C4-2B (cell line): ENCODE results near the gene HK2.
A peak's percentile ranks its signal among the peaks of the same experiment; 100 is the strongest.

Experiments
- H3K27ac ChIP-seq: fragments of 450-650 bp; 2 replicates; pipeline ENCODE4 v1.5.1; 2017
- CTCF ChIP-seq: fragments of 450-650 bp; conservative IDR thresholded peaks from 2 replicates; pipeline ENCODE4 v1.5.1; 2017; ENCODE audit warnings: mild to moderate bottlenecking
- ZFX ChIP-seq: fragments of 450-650 bp; IDR thresholded peaks from 2 replicates; pipeline ENCODE4 v1.6.1; 2017

HK2 gene

GRCh38 chr2:74883011-74883410, 49.1 kb downstream of the HK2 start:
- no peak for TF ChIP-seq CTCF
- TF ChIP-seq ZFX = no peak

GRCh38 chr2:74884118-74884762, 50.3 kb downstream of the HK2 start:
- TF ChIP-seq ZFX (no peak), CTCF (no peak)
- H3K27ac ChIP-seq = no peak overlapping the region

More at GRCh38 chr2:74883011-74883410, 49.1 kb downstream of the HK2 start:
- H3K27ac ChIP-seq = no peak overlapping the region

GRCh38 chr2:74884866-74885265, 50.9 kb downstream of the HK2 start:
- TF ChIP-seq ZFX = no peak
- TF ChIP-seq CTCF = no peak
- no peak overlapping the region for H3K27ac ChIP-seq

GRCh38 chr2:74886251-74886650, 52.3 kb downstream of the HK2 start:
- no peak overlapping the region for H3K27ac ChIP-seq
- TF ChIP-seq CTCF = no peak
- TF ChIP-seq ZFX = no peak

GRCh38 chr2:74886811-74887210, 52.9 kb downstream of the HK2 start:
- TF ChIP-seq ZFX (no peak), CTCF (peak; percentile 22)
- no peak overlapping the region for H3K27ac ChIP-seq

GRCh38 chr2:74887445-74887951, 53.6 kb downstream of the HK2 start:
- H3K27ac ChIP-seq = no peak overlapping the region
- TF ChIP-seq CTCF (no peak), ZFX (no peak)

GRCh38 chr2:74887960-74888700, 54.2 kb downstream of the HK2 start:
- H3K27ac ChIP-seq = no peak overlapping the region
- TF ChIP-seq ZFX = no peak
- TF ChIP-seq CTCF = no peak
